HG03442 (cell line): ENCODE data around the gene PPDPF.
A peak's percentile ranks its signal among the peaks of the same experiment; 100 is the strongest.

ENCODE experiments used
- ATAC-seq: cut with Tn5 transposase; IDR thresholded peaks from one replicate; pipeline ENCODE4 v1.9.1; 2021; ENCODE audit warnings: mild to moderate bottlenecking, moderate library complexity; ENCODE audit not compliant: unreplicated experiment

The PPDPF gene

DNA sequence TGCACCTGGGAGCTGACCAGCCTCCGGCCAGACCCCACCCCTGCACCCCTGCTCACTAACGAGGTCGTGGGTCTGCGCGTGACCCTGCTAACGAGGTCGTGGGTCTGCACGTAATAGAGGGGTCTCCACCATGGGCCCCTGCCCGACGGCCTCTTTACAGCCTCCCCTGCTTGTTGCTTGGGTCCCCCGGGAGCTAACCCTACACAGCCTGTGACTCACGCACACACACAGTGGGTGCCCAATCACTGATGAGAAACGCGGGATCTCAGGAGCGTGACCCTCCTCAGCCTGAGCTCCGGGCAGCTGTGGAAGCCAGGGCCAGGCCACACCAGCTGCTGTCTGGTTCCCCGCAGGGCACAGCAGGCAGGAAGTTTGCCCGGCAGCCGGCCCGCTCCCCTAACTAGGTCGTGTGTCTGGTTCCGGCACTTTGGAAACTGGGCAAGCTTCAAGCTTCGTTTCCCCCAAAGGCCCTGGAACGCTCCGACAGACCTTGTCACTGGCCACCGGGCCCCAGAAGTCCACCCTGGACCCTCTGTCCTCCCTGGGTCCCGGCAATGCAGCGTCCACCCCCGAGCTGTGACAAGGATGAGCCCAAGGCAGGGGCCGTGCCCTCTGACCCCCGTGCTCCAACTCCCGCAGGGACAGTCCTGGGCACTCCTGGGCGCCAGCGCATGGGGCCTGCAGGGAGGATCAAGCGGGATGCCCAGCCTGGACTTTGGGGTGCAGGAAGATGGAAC, 15.8 kb downstream of the PPDPF start:
- ATAC-seq = no peak

DNA sequence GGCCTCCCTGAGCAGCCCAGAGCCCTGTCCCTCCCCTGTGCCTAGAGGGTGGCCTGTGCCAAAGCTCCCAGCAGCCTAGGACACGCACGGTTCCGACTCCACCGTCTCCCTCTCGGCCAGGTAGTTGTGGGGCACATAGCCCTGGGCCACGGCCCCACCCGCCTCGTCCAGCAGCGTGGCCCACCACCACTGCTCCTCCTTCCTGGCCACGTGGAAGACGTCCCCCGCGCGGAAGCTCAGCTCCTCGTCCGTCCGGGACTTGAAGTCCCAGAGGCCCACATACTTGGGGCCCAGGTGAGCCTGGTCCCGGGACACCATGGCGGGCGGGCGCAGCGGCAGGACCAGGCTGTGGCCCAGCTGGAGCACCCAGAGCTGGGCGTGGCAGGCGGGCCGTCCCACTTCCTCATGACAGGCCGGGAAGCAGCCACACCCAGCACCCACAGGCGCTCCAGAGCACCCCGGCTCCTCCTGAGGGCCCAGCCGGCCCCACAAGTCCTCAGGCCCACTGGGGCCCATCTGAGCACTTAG, 16.5 kb downstream of the PPDPF start, which contains the start of gene PTK6:
PTK6 (minus strand) TSS at position 380 of the 528 bp plus-strand sequence; CDS start at position 318, 62 bp downstream.
- no peak for ATAC-seq

DNA sequence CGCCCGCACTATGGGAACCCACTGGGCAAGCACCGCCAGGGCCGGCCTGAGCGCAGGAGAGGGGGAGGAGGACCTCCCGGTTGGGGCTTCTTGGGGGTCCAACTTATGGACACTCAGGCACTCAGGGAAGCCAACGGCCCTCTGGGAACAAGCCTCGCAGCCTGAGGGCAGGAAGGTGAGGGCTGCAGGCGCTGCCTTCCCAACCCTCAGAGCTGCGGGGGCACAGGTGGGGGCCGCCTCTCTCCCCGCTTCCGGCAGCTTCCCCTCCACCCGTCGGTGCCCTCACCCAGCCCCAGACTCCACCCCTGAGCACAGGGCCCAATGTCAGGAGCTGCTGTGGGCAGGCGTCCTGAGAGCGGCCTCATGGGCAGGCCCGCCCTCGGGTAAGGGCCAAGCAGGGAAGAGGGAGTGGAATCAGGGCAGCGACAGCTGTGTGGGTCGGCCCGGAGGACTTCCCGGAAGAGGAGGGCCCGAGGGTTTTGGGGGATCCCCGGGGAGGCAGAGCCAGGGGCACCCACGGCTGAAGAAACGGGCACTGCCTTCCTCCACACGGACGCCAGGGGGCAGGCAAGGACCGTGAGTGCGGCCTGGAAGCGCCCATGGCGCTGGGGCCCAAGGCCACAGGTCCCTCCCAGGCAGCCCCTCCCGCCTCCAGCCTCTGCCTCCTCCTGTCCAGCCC, 17.1 kb downstream of the PPDPF start:
- ATAC-seq = peak; percentile 73

DNA sequence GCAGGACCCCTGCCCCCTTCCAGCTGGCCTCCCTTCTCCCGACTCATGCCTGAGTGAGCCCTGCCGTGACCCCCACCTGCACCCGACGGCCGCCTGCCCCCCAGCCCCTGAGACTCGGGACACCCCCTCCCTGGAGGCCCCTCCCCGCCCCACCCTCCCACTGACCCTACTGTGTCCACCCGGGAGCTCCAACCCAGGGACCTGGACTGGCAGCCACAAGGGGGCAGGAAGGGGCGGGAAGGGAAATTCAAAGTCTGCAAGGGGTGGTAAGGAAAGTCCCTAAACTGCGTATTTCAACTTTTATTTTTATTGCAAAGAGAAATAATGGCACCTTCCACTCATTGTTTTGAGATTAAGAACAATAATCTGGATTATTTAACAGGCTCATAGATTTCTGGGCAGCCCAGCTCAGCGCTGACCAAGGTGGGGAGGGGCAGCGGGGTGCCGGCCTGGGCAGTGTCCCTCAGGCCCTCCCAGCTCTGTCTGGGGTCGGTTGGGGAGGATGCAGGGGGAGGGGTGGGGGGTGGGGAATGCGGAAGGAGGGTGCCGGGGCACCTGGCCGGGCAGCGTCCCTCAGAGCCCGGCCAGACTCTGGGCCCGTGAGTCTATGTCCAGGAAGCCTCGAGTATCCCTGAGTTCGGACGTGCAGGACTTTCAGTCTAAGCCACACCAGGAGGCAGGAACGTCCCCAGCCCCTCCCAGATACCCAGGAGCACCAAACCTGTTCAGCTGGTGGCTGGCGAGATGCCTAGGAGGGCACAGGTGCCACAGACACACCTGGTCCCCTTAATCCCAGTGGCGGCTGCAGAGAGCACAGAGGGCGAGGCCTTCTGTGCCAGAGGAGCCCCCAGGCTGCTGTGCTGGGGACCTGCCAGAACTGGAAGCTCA, 17.9 kb downstream of the PPDPF start:
- no peak for ATAC-seq

DNA sequence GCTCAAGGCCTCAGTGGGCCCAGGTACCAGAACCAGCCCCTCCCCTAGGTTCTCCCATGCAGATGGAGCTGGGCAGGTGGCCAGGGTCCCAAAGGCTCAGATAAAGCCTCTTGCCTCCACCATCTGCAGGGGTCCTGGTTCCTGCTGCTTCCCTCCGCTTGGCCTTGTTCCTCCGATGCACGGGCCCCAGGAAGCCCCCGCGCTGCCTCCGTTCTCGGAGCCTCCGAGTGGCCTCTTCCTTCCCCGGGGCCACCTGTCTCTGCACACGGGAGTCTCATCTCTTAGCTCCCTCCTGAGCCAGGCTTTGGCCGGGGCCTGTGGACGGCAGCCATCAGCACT, 18.5 kb downstream of the PPDPF start:
- ATAC-seq = no peak

DNA sequence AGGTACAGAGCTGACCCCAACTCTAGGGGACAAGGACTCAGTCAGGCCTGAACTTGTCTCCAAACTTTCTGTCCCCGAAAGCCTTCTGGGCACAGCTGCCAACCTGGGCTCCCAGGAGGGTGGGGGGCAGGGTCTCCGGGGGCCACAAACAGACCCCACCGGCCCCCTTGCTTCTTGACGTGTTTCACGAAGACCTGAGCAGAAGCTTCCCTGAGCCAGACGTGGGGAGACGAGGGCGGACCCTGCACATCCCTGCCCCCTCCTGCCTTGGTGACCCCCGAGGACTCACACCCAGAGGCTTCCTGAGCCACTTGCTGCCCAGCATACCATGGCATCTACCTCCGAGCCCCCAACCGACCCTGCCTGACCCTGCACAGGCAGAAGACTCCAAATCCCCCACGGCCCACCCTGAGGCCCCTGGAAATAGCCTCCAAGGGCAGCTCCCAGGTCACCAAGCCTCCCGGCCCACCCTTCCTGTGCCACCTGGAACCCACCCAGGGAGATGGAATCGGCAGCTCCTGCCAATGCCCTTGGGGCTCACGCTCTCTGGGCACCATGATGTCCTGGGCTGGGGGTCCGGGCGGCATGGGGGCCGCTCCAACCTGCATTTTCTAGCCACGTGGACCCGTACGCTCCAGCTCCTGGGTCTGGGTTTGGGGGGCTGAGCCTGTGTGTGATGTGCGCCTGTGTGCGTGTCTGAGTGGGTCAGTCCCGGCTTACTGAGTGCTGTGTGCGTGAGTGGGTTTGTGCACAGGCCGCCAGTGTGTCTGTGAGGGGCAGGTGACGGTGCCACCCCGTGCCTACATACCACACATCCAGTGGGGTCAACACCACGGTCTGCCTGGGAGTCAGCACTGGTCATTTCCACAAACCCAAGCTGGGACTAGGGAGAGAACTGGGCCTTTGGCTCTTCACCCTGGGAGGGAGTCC, 19.1 kb downstream of the PPDPF start:
- no peak for ATAC-seq

DNA sequence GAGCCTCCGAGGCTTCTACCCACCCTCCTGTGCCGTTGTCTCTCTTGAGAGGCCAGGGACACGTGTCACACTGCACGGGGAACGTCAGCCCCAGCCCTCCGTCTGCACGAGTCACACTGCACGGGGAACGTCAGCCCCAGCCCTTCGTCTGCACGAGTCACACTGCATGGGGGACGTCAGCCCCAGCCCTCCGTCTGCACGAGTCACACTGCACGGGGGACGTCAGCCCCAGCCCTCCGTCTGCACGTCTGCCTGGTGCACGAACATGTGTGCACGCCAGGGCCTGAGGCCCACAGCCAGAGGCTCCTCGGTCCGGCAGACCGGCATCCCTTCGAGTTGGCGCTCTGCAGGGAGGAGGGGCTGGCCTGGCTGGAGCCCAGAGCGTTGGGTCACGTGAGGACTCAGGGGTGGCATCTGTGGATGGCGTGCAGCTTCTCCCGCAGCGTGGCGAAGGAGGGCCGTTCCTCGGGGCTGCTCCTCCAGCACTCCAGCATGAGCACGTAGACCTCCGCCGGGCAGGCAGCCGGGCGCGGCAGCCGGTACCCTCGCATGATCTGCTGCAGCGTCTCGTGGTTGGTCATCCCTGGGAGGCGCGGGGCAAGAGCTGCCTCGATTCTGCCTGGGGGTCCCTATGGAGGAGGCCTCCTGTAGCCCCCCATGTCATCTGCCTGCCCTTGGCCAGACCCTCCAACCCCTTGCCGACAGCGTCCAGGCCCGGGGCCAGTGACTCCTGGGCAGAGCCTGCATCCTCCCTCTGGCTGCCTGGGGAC, 20.0 kb downstream of the PPDPF start:
- ATAC-seq = no peak

DNA sequence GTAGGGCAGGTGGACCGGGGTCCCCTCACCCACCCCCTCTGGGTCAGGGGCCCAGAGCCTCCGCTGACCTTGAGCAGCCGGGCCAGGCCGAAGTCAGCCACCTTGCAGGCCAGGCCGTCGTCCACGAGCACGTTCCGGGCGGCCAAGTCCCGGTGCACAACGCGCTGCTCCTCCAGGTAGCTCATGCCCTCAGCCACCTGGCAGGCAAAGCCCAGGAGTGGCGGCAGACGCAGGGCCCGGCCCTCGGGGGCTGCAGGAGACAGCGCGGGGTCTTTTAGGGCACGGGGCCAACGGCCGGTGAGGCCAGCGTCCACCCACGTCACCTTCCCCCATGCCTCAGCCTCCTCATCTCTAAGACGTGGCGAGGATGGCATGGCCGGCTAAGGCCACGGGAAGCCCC, 20.8 kb downstream of the PPDPF start:
- no peak for ATAC-seq

DNA sequence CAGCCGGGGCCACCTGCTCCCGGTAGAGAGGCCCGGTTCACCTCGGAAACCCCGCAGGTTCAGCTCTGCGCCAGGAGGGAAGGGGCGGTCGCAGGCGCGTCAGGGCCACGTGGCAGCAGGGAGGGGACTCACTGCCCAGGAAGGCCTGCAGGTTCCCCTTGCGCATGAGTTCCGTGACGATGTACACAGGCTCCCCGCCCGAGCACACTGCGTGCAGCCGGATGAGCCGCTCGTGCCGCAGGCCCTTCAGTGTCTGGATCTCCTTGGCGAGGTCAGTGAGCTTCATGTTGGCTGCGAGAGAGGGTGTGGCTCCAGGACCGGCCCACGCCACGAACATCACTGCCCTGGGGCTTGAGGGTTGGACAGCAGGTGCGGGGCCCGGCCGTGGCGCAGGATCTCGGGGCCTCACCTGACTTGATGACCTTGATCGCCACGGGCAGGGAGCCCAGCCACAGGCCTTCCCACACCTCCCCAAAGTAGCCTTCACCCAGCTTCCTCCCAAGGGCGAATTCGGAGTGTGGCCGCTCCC, 21.5 kb downstream of the PPDPF start:
- no peak for ATAC-seq

DNA sequence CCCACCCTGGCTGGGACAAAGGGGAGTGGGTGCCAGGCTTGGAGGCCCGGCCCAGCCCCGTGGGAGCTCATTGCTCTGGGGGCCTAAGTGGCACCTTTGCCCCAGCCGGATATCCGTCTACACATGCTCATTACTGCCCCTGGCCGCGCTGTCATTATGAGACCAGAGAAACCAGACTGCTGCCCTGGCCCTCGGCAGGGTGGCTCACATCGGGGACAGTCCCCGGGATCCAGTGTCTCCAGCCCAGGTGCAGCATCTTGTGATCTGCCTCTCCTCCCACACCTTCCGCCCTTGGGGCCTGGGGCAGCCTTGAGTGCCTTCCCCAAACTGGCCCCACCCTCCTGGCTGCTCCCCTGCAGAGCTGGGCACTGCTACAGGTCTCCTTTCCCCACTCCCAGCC, 22.1 kb downstream of the PPDPF start:
- ATAC-seq = no peak

DNA sequence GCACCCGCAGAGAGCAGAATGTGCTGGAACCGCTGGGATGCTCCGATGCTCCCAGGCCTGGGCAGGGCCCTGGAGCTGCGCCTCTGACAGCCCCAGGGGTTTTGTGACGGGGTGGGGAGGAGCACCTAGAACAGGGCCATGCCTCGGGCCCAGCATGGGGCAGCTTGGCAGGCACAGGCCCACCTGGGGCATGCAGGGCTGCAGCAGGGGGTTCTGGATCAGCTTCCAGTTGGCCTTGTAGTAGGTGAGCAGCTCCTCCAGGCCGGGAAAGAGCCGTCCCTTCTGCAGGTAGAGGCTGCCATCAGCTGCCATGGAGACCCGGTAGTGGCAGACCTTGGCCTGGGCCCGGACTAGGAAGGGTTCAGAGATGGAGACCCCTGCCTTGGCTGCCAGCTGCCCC, 22.6 kb downstream of the PPDPF start:
- no peak for ATAC-seq

DNA sequence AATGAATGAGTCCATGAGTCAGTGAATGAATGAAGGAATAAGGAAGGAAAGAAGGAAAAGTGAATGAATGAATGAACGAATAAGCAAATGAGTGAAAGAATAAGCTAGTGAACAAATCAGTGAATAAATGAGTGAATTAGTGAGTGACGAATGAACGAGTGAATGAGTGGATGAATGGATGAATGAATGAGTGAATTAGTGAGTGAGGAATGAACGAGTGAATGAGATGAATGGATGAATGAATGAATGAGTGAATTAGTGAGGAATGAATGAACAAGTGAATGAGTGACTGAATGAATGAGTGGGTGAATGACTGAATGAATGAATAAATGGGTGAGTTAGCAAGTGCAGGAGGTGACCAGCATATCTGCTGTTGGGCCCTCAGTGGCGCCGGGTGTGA, 23.2 kb downstream of the PPDPF start:
- ATAC-seq = no peak

DNA sequence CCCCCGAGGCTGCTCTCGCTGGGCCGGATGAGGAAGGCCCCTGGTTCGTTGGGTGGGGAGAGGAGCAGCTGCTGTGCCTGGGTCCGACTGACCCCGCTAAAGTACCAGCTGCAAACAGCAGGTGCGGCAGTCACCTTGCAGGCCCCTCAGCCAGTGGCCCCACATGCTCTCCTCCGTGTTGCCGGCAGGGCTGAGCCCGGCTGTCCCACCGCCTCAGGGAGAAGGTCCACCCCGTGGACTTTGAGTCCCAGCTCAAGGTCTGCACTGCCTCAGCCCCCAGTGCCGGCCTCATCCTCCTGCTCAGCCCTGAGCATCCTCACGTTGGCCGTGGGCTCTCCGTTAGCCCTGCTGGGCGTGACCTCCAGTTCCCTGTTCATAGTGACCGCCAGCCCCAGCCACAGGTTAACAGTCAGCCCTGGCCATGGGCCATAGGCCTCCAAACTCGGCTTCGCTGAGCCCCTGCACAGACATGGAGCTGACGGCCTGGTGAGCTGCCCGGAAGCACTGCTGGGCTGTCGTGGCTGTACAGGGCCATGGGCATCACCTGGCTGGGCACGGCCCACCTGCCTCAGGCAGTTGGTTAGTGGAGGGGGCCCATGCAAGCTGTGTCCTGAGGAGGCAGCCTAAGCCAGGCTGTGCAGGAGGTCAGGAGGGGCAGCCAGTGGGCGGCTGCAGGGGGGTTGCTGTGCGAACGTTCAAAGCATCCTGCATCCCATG, 23.8 kb downstream of the PPDPF start:
- no peak for ATAC-seq

DNA sequence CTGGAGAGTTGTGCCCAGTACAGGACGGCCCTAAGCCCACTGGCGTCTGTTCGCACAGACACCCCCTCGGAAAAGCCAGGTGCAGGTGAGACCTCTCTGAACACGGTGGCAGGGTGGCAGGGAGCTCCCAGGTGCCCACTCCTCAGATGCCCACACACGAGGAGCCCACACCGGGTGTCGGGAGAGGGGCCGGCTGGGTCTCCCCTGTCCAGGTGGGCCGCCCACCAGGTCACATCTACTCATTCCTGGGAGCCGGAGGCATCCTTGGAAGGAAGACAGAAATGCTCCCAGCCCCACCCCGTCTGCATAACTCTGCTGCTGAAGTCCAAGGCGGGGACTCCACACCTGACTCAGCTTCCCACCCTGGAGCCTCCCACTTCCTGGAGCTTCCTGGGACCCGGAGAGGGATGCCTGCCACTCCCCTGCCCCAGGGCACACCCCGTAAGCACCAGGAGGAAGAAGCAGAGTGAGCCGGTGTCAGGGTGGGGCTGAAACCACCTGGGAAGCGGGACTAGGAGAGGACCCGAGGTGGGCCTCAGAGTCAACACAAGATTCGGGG, 24.5 kb downstream of the PPDPF start:
- no peak for ATAC-seq

DNA sequence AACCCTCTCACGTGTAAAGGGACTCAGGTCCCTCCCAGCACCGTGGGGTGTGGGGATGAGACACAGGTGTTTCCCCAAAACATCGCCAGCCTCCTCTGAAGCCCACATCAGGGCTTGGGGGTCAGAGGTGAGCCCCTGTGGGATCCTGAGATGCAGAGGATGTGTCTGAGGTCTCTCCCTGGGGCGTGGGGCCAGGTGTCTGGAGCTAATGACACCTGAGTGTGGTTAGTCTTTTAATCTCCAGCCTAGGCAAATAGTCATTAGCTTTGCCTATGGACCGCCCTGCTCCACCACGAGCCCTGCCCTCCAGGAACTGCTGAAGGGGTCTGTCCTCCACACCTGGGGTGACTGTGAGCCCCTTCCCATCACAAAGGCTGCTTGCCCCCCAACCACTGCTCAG, 25.2 kb downstream of the PPDPF start:
- no peak for ATAC-seq

DNA sequence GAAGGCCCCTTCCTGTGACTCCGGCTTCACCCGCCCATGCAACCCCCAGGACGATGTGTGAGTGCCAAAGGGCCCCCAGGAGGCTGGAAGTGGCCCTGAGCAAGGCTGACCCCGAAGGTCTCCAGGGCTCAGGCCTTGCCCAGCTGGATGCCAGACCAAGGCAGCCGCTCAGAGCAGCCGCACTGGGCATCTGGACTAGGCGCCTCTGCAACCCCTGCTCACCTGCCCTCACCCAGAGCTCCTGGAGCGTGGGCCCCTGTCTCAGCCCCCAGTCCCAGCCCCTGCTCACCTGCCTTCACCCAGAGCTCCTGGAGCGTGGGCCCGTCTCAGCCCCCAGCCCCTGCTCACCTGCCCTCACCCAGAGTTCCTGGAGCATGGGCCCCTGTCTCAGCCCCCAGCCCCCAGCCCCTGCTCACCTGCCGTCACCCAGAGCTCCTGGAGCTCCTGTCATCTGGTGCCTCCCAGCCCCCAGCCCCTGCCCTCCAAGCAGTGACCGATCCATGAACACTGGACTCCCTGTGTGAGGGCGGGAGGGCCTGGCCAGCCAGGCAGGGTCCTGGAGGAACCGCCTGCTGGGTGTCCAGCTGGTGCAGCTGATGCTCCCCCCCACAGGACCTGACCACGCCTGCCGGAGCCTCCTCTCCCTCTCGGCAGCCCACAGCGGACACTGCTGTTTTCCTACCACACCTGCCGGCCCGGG, 25.8 kb downstream of the PPDPF start:
- no peak for ATAC-seq

DNA sequence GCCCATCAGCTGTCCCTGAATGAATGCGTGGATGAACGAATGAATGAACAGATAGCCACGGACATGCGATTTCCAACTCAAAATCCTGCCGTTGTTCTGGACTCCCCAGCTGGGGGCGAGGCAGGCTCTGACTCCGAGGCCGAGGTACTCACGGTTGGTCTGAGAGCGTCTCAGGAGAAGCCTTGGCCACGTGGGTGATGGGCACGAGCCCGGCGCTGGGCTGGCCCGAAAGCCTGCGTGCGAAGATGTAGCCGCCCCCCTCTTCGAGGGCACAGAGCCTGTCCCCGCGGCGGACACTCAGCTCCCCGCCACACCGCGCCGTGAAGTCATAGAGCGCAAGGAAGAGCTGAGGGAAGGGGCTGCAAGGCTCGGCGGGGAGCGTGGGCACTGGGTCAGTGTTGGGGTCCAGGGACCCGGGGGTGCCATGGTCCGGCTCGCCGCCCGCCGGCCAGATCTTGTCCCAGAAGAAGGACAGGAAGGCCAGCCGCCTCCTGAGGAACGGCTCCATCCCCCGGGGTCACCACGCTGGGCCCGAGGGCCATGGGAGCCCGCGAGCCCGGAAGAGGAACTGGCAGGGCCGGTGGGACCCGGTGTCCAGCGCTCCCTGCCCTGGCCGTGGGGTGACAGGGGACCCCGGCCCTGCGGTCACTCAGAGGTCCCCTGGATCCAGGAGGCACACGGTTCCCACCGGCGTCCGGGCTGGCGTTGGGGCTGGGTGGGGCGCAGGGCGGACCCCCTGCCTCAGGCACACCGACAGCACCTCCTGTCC, 26.6 kb downstream of the PPDPF start:
- ATAC-seq = no peak
